Endothelial cell (in vitro differentiated cells): ENCODE data around the gene CD59. TPM values are rescaled to one million over a fixed set of nuclear protein-coding genes. Genes with fewer than 3 reads are reported as not detected.

ENCODE experiments used
- DNase-seq: peaks from one replicate; pipeline ENCODE4 v3.0.0; 2021; ENCODE audit warnings: low spot score
- H3K27ac Mint-ChIP-seq: one replicate; pipeline ENCODE4 v1.8.0; 2021; ENCODE audit warnings: mixed read lengths, inconsistent platforms; ENCODE audit not compliant: unreplicated experiment
- H3K27me3 Mint-ChIP-seq: one replicate; pipeline ENCODE4 v1.8.0; 2021; ENCODE audit warnings: mild to moderate bottlenecking, moderate library complexity, mixed read lengths, inconsistent platforms; ENCODE audit not compliant: unreplicated experiment
- H3K36me3 Mint-ChIP-seq: one replicate; pipeline ENCODE4 v1.8.0; 2021; ENCODE audit warnings: mild to moderate bottlenecking, low read depth, mixed read lengths, inconsistent platforms; ENCODE audit not compliant: unreplicated experiment
- H3K4me1 Mint-ChIP-seq: one replicate; pipeline ENCODE4 v1.8.0; 2021; ENCODE audit warnings: mild to moderate bottlenecking, mixed read lengths, inconsistent platforms; ENCODE audit not compliant: unreplicated experiment
- H3K4me3 Mint-ChIP-seq: one replicate; pipeline ENCODE4 v1.8.0; 2021; ENCODE audit warnings: mild to moderate bottlenecking, mixed read lengths, inconsistent platforms; ENCODE audit not compliant: unreplicated experiment
- H3K9me3 Mint-ChIP-seq: one replicate; pipeline ENCODE4 v1.8.0; 2021; ENCODE audit warnings: mixed read lengths, inconsistent platforms; ENCODE audit not compliant: unreplicated experiment
- CTCF ChIP-seq: fragments of 200-600 bp; sonication (generic); IDR thresholded peaks from one replicate; pipeline ENCODE4 v1.5.0; 2021; ENCODE audit warnings: antibody characterized with exemption; ENCODE audit not compliant: unreplicated experiment
- total RNA-seq: library from RNA; stranded (reverse); fragmentation: NEBNext Ultra II Directional; extraction: Animal tissue kit (Norgen Biotek cat#: 25700); gene quantifications from one replicate; pipeline ENCODE4 v1.2.1, GENCODE V29; 2021; ENCODE audit not compliant: unreplicated experiment

The CD59 gene
- total RNA-seq, 1 donor from 2014 or later = 101 TPM

DNA sequence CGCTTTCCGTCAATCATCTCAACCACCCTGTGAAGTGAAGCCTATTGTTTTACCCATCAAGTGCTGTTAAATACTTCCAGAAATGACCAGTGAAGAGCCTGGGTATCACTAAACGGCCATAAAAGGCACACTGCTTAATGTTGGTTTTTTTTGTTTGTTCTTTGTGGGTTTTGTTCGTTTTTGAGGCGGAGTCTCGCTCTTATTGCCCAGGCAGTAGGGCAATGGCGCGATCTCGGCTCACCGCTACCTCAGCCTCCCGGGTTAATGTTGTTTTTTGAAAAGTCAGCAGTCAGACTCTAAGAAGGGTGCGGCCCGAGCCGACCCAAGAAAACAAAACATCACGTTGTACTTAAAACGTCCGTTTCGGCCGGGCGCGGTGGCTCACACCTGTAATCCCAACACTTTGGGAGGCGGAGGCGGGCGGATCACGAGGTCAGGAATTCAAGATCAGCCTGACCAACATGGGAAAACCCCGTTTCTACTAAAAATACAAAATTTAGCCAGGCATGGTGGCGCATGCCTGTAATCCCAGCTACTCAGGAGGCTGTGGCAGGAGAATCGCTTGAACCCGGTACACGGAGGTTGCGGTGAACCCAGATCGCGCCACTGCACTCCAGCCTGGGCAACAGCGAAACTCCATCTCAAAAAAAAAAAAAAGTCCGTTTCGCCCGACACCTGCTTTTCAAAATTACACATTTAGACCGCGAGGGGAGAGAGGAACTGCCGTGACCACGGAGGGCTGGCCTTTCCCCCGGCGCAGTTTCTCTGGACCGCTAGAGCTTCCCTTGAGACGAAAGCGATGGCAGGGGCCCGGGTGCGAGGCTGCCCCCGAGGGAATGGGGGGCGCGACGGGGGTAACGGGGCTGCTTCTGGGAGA lies 714 bp downstream of the CD59 start:
- Mint-ChIP-seq H3K27me3 (no peaks in the 10 kb centered on the region), H3K4me1 (peaks cover 17% of the 10 kb centered on the region), H3K9me3 (no peaks in the 10 kb centered on the region), H3K36me3 (peaks cover 5% of the 10 kb centered on the region), H3K27ac (no peak overlapping the region), H3K4me3 (peak overlapping the region; percentile 91)
- no peak for DNase-seq
- TF ChIP-seq CTCF = no peak

DNA sequence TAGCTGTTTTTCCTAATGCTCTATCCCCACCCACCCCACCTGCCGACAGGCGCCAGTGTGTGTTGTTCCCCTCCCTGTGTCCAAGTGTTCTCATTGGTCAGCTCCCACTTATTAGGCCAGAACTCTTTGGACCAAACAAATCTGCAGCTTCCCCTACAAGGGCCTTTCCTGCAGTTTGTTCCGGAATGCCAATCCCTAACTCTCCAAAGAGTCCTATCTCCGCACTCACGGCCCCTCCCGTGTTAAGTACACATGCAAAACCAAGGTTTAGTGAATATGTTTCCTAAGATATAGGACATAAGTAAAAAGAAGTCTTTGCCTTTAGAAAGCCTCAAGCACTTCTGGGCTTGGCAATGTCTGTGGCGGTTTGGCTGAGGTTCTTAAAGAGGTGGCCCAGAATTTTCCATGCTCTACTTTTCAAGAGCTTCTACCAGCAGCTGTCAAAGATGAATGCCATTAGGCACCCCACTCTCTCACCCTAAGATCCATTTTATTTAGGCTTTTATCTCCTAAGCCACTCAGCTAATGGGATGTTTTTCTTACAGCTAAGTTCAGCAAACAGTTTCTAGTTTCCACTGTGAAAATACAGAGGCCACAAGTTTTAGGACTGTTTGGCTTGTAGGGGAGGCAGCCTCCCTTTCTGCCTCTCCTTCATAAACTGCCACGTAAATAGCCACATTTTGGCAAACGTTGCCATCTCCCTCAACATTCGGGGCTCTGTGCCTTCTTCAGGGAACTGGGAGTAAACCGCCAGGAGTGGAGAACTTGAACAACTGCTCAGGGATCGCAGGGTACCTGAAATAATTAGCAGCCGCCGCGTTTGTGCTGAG lies 1.6 kb downstream of the CD59 start:
- peaks cover 5% of the 10 kb centered on the region for H3K36me3 Mint-ChIP-seq
- DNase-seq = no peak
- H3K27me3 Mint-ChIP-seq = no peaks in the 10 kb centered on the region
- H3K9me3 Mint-ChIP-seq = no peaks in the 10 kb centered on the region
- H3K4me3 Mint-ChIP-seq = peak overlapping the region; percentile 91
- no peak for TF ChIP-seq CTCF
- peaks cover 17% of the 10 kb centered on the region for H3K4me1 Mint-ChIP-seq
- no peak overlapping the region for H3K27ac Mint-ChIP-seq

- Mint-ChIP-seq H3K36me3 (peaks cover 5% of the 10 kb centered on the region), H3K27me3 (no peaks in the 10 kb centered on the region), H3K9me3 (no peaks in the 10 kb centered on the region), H3K27ac (no peak overlapping the region), H3K4me3 (no peak overlapping the region), H3K4me1 (peaks cover 17% of the 10 kb centered on the region)
- no peak for DNase-seq
- TF ChIP-seq CTCF = no peak
These were observed 2.2 kb downstream of the CD59 start for GRCh38 chr11:33733980-33734379.

DNA sequence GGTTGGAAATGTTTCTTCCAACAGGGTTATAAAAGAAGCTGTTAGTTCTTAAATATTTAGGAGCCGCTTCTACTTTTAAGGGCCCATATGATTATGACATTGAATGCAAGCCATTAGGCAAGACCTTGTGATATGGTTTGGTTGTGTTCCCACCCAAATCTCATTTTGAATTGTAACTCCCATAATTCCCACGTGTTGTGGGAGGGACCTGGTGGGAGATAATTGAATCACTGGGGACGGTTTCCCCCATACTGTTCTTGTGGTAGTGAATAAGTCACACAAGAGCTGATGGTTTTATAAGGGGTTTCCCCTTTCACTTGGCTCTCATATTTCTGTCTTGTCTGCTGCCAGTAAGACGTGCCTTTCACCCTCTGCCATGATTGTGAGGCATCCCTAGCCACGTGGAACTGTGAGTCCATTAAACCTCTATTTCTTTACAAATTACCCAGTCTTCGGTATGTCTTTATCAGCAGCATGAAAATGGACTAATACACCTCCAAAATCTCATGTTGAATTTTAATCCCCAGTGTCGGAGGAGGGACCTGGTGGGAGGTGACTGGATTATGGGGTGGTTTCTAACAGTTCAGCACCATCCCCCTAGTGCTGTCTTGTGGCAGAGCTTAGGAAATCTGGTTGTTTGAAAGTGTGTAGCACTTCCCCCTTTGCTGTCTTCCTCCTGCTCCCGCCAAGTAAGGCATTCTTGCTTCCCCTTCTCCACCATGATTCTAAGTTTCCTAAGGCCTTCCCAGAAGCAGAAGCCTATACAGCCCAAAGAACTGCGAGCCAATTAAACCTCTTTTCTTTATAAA lies 4.3 kb downstream of the CD59 start:
- Mint-ChIP-seq H3K27ac (no peak overlapping the region), H3K4me3 (no peak overlapping the region), H3K4me1 (peaks cover 14% of the 10 kb centered on the region), H3K27me3 (no peaks in the 10 kb centered on the region), H3K9me3 (no peaks in the 10 kb centered on the region), H3K36me3 (peaks cover 5% of the 10 kb centered on the region)
- no peak for TF ChIP-seq CTCF
- no peak for DNase-seq
